Measurements from ENCODE around the gene AP3B2.
"Not testable (repeated sequence)": the region's sequence is repeated elsewhere in the genome, so short reads cannot be mapped to it uniquely, and the experiment has no call there.

AP3B2 gene

GRCh38 chr15:82709421-82710207 is at the start of gene AP3B2:
AP3B2 (minus strand) TSS chr15:82709875; CDS start chr15:82709706, 169 bp downstream.
- peak; percentile 16 to 44 (median 32) for DNase-seq

- no peak for DNase-seq
These were observed 41.6 kb upstream of the AP3B2 start for GRCh38 chr15:82751308-82751707.

GRCh38 chr15:82750831-82751180 is 41.1 kb upstream of the AP3B2 start:
- no peak for DNase-seq

- peak; percentile 62 to 76 (median 65) for DNase-seq
These were observed 40.5 kb upstream of the AP3B2 start for GRCh38 chr15:82749951-82750830.

GRCh38 chr15:82748315-82748714 is 38.6 kb upstream of the AP3B2 start:
- no peak for DNase-seq

- DNase-seq, result no peak
These were observed 34.1 kb upstream of the AP3B2 start for GRCh38 chr15:82743810-82744209.

- DNase-seq, result no peak
These were observed 32.5 kb upstream of the AP3B2 start for GRCh38 chr15:82742134-82742533.

GRCh38 chr15:82739086-82739485 is 29.4 kb upstream of the AP3B2 start:
- no peak for DNase-seq

- DNase-seq, result no peak
These were observed 28.3 kb upstream of the AP3B2 start for GRCh38 chr15:82737975-82738374.

- DNase-seq, result no peak
These were observed 21.9 kb upstream of the AP3B2 start for GRCh38 chr15:82731527-82731926.

GRCh38 chr15:82730022-82730530 is 20.4 kb upstream of the AP3B2 start:
- no peak for DNase-seq

- DNase-seq, result no peak
These were observed 17.1 kb upstream of the AP3B2 start for GRCh38 chr15:82726816-82727215.

- DNase-seq, result no peak
These were observed 5.3 kb upstream of the AP3B2 start for GRCh38 chr15:82715003-82715402.

- no peak for DNase-seq
These were observed 4.3 kb upstream of the AP3B2 start for GRCh38 chr15:82714016-82714415.

GRCh38 chr15:82712036-82712435 is 2.4 kb upstream of the AP3B2 start:
- DNase-seq, result no peak

- no peak for DNase-seq
These were observed 1.3 kb upstream of the AP3B2 start for GRCh38 chr15:82710926-82711490.

- DNase-seq, result no peak
These were observed 507 bp upstream of the AP3B2 start for GRCh38 chr15:82710208-82710555.

GRCh38 chr15:82709081-82709420 is 624 bp downstream of the AP3B2 start:
- no peak for DNase-seq

- not testable (repeated sequence) for DNase-seq
These were observed 3.8 kb downstream of the AP3B2 start for GRCh38 chr15:82705856-82706255.

GRCh38 chr15:82699726-82700125 is 9.9 kb downstream of the AP3B2 start:
- no peak for DNase-seq

- no peak for DNase-seq
These were observed 10.8 kb downstream of the AP3B2 start for GRCh38 chr15:82698711-82699345.

GRCh38 chr15:82697735-82698407 is 11.8 kb downstream of the AP3B2 start:
- no peak for DNase-seq

- DNase-seq, result no peak
These were observed 17.5 kb downstream of the AP3B2 start for GRCh38 chr15:82692171-82692570.
